Left ventricle myocardium inferior (tissue), 1 donor: ENCODE measurements around the gene SYTL2. TPM values are rescaled to one million over a fixed set of nuclear protein-coding genes. Genes with fewer than 3 reads are reported as not detected.

ENCODE experiments used
- DNase-seq: peaks from one replicate; pipeline ENCODE4 v3.0.0-alpha.2; 2020
- H3K27ac ChIP-seq: fragments of 200-600 bp; replicated peaks from 2 replicates; pipeline ENCODE4 v1.8.0; 2021
- H3K27me3 ChIP-seq: fragments of 200-600 bp; 2 replicates; pipeline ENCODE4 v1.8.0; 2021; ENCODE audit warnings: low read depth
- H3K36me3 ChIP-seq: fragments of 200-600 bp; 2 replicates; pipeline ENCODE4 v1.8.0; 2021
- H3K4me1 ChIP-seq: fragments of 200-600 bp; 2 replicates; pipeline ENCODE4 v1.8.0; 2021
- H3K4me3 ChIP-seq: fragments of 200-600 bp; 2 replicates; pipeline ENCODE4 v1.8.0; 2021; ENCODE audit warnings: mild to moderate bottlenecking, moderate library complexity
- H3K9me3 ChIP-seq: fragments of 200-600 bp; replicated peaks from 2 replicates; pipeline ENCODE4 v1.8.0; 2021
- intact Hi-C: fragments of 100-400 bp; cut with micrococcal nuclease; formaldehyde crosslinking; loops from one replicate; pipeline ENCODE4 v1.11.0; 2022
- total RNA-seq: library from RNA; stranded (reverse); fragmentation: NEBNext Ultra II Directional; extraction: Animal tissue kit (Norgen Biotek cat#: 25700); gene quantifications from one replicate; pipeline ENCODE4 v1.2.1, GENCODE V29; 2021
- TF ChIP-seq, protein P1 (sequence below): fragments of 200-600 bp; IDR thresholded peaks from 2 replicates; pipeline ENCODE4 v1.8.0; 2021; ENCODE audit warnings: antibody characterized with exemption, mild to moderate bottlenecking, borderline replicate concordance
- donor health status: DM: no; HTN: yes; CAD: no; lungs with severe emphysema.

Gene SYTL2
- total RNA-seq, 1 donor from 2014 or later = 3.8 TPM

GRCh38 chr11:85668157-85668556, 142.8 kb downstream of the SYTL2 start:
- Histone ChIP-seq H3K36me3 (no peaks in the 10 kb centered on the region), H3K9me3 (no peaks in the 10 kb centered on the region), H3K27ac (no peak overlapping the region), H3K4me1 (peaks cover 21% of the 10 kb centered on the region), H3K27me3 (no peaks in the 10 kb centered on the region), H3K4me3 (no peak overlapping the region)
- DNase-seq = no peak
- intact Hi-C loops = no loop called here
- TF ChIP-seq, protein P1, sequence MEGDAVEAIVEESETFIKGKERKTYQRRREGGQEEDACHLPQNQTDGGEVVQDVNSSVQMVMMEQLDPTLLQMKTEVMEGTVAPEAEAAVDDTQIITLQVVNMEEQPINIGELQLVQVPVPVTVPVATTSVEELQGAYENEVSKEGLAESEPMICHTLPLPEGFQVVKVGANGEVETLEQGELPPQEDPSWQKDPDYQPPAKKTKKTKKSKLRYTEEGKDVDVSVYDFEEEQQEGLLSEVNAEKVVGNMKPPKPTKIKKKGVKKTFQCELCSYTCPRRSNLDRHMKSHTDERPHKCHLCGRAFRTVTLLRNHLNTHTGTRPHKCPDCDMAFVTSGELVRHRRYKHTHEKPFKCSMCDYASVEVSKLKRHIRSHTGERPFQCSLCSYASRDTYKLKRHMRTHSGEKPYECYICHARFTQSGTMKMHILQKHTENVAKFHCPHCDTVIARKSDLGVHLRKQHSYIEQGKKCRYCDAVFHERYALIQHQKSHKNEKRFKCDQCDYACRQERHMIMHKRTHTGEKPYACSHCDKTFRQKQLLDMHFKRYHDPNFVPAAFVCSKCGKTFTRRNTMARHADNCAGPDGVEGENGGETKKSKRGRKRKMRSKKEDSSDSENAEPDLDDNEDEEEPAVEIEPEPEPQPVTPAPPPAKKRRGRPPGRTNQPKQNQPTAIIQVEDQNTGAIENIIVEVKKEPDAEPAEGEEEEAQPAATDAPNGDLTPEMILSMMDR = no peak

DNA sequence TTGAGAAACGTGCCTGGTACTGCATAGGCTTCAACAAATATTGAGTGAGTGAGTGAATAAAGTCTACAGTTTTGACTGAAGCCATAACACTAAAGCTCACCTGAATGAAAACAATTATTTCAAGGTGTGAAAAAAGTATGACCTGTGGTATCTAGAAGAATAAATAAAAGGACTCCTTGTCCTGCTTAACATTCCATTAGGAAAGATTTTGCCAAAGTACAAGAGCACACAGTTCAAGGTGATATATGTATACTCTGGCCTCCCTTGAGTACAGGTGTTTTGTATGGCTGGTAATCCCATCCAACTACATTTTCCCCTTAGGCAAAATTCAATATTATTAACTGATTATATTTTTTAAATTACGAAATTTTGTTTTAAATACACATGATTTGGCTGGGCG, 144.3 kb downstream of the SYTL2 start:
- Histone ChIP-seq H3K27me3 (no peaks in the 10 kb centered on the region), H3K4me3 (no peak overlapping the region), H3K4me1 (peaks cover 36% of the 10 kb centered on the region), H3K36me3 (no peaks in the 10 kb centered on the region), H3K27ac (no peak overlapping the region), H3K9me3 (no peaks in the 10 kb centered on the region)
- intact Hi-C loops = no loop called here
- TF ChIP-seq, protein P1 = no peak
- DNase-seq = no peak

GRCh38 chr11:85665733-85666132, 145.2 kb downstream of the SYTL2 start:
- H3K9me3 ChIP-seq = no peaks in the 10 kb centered on the region
- intact Hi-C loops = no loop called here
- peak overlapping the region; percentile 95 for H3K27ac ChIP-seq

DNA sequence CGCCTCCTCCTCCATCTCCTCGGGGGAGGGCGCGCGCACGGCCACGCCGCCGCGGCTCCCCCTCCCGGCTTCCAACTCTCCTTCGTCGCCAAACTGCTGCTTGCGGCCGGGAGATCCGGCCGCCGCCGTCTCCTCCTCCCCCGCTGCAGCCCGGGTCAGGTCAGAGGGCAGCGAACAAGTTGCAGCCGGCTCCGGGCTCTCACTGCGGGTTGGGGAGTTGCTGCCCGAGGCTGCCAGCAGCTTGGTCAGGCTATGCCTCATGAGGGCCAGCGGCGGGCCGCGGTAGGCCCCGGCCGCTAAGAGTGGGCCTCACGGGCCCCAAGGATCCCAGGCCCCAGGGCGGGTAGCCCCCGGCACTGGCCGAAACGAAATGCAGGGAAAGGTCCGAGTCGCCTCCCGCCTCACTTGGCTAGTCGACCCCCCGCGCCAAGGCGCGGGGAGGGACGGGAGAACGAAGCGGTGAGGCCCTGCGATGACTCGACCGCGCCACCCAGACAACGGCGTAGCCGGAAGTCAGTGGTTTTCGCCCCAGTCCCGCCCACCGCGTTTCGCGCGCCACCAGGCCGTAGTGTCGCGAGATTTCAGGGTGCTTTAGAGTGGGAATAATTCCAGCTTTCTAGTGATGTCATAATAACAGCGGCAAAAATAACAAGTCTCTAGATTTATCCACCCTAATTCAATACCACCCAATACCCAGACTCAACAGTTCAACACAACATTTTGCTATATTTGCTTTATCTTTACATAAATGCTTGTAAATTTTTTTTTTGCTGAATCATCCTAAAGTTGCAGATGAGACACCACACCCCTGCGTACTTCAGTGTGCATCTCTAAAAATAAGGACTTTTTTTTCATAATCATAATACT, 146.1 kb downstream of the SYTL2 start, which contains the start of gene CREBZF:
Gene CREBZF, minus strand, starts transcription at position 515 of the 867 bp plus-strand sequence. Its CDS starts 254 bp downstream, at position 261.
- DNase-seq = peak; percentile 94
- intact Hi-C loops = no loop called here
- Histone ChIP-seq H3K36me3 (peaks cover 7% of the 10 kb centered on the region), H3K4me3 (peak within 1 kb of the TSS; percentile 88), H3K27me3 (no peaks in the 10 kb centered on the region), H3K9me3 (no peaks in the 10 kb centered on the region), H3K4me1 (peaks cover 54% of the 10 kb centered on the region), H3K27ac (peak within 1 kb of the TSS; percentile 95)
- TF ChIP-seq, protein P1 = no peak

More at GRCh38 chr11:85665733-85666132, 145.2 kb downstream of the SYTL2 start:
- no peak for DNase-seq
- Histone ChIP-seq H3K27me3 (no peaks in the 10 kb centered on the region), H3K4me3 (peak overlapping the region; percentile 88), H3K36me3 (no peaks in the 10 kb centered on the region), H3K4me1 (peaks cover 45% of the 10 kb centered on the region)
- TF ChIP-seq, protein P1 = no peak

DNA sequence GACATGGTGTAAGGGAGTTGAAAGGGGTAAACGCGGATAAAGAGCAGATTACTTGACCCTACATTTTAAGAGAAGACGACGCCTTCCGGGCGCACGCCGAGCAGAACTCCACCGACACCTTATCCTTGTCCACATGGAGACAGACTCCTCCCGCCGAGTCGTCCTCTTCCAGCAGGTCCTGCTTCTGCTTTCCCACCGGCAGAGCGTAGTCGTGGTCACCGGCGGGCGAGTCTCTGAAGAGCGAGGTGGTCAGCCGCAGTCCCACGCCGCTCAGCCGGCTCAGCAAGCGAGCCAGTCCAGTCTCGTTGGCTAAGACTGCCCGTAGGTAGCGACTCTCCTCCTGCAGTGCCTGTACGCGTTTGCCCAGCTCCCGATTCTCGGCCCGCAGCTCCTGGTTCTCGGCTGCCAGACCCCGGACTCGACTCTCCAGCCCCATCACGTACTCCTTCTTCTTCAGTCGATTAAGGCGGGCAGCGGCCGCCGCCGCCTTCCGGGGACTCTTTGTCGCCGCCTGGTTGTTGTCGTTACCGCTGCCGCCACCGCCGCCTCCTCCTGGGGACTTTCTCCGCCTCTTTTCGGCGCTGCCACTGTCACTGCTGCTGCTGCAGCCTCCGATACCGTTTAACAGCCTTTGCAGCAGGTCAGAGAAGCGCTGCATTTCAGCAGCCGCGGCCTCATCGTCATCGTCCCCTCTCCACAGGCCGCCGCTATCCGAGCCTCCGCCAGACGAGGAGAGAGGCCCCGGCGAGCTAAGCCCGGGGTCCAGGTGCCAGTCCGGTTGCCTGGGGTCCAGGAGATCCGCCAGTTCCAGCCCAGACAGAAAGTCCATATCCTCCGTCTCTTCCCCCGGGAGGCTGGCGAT, 147.0 kb downstream of the SYTL2 start:
- peak overlapping the region; percentile 88 for H3K4me3 ChIP-seq
- no peaks in the 10 kb centered on the region for H3K9me3 ChIP-seq
- intact Hi-C loops = no loop called here
- peak; percentile 83 for DNase-seq
- peaks cover 63% of the 10 kb centered on the region for H3K4me1 ChIP-seq
- H3K27me3 ChIP-seq = no peaks in the 10 kb centered on the region
- H3K27ac ChIP-seq = peak overlapping the region; percentile 95
- TF ChIP-seq, protein P1 = peak; percentile 72
- peaks cover 15% of the 10 kb centered on the region for H3K36me3 ChIP-seq
